ENCODE results near the gene SNX32.
A peak's percentile ranks its signal among the peaks of the same experiment; 100 is the strongest.

Gene SNX32

GRCh38 chr11:65869643-65870306 lies 36.0 kb downstream of the SNX32 start:
- no peak for DNase-seq

GRCh38 chr11:65870307-65870658 lies 36.5 kb downstream of the SNX32 start:
- no peak for DNase-seq

DNA sequence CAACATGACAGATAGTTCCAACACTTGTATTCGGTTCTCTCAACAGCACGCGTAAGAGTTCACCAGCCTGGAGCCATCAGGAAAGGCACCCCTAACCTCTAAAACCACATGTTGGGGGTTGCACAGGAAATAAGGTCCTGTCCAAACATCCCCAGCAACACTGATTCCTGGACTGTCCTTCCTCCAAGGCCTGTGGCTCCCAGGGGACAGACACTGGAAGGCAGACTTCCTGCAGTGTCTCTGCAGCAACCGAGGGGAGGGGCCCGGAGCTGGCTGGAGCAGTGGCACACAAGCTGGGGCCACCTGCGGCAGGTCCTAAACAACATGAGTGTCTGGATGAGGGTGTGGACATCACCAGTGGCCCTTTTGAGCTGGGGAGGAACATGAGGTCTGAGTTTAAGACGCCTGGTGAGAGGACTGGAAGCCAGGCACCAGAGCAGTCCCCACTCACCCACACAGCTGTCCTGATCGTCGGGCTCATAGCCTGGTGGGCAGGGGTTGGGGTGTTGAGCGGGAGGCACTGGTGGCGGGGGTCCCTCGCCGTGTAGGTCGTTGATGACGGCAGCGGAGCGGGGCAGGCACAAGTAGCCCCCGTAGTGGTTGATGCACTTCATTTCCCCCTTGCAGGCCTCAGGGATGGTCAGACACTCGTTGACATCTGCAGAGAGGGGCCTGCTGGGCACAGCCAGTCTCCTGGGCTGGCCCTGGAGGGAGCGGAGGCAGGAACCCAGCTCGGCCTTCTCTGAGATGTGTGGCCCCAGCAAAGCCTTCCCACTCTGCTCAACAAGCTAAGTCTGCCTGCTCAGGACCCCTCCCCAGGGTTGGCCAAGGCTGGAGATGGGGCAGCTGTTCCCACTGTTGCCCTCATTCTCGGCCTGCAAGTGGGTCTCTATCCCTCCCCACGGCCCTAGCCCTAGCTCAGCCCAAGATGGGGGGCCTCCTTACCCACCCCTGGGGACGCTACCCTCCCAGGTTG lies 37.2 kb downstream of the SNX32 start:
- no peak for DNase-seq

- DNase-seq: no peak
Measured at GRCh38 chr11:65871811-65872548, 38.2 kb downstream of the SNX32 start.

DNA sequence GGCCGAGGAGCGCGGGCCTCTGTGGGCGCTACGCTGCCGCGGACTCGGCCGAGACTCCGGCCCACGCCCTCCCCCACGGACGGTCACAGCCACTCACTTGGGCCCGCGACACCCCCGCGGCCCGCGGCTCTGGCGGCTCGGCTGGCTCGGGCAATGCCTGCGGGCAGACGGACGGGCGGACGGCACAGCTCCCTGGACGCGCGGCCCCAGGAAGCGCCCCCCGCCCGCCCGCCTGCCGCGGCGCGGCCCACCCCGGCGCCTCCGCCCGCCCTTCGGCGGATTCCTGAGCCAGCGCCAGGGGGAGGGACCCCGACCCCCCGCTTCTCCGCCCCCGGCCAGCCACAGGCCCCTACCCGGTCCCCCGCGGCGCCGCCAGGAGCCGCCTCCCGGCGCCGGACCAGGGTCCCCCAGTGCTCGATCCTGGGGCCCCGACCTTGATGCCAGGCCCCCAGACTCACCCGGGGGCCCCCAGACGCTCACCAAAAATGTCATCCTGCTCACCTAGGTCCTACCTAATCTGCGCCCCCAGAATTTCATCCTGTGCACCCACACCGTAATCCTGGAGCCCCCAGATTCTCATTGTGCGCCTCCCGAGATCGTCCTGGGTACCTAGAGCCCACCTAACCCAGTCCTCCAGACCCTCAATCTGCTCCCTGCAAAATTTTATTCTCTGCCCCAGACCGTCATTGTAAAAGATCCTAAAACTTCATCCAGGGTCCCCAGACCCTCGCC lies 39.0 kb downstream of the SNX32 start, which contains the start of gene EFEMP2:
EFEMP2 (minus strand) TSS at position 215 of the 732 bp plus-strand sequence. CDS start 446 bp downstream, outside the sequence.
- DNase-seq: no peak

- peak; percentile 98 for DNase-seq
Measured at GRCh38 chr11:65873318-65874156, 39.8 kb downstream of the SNX32 start.

- DNase-seq: no peak
Measured at GRCh38 chr11:65879617-65880016, 45.9 kb downstream of the SNX32 start, which contains the start of gene CTSW. CTSW (plus strand) TSS chr11:65879837; CDS start chr11:65879855, 18 bp downstream.

DNA sequence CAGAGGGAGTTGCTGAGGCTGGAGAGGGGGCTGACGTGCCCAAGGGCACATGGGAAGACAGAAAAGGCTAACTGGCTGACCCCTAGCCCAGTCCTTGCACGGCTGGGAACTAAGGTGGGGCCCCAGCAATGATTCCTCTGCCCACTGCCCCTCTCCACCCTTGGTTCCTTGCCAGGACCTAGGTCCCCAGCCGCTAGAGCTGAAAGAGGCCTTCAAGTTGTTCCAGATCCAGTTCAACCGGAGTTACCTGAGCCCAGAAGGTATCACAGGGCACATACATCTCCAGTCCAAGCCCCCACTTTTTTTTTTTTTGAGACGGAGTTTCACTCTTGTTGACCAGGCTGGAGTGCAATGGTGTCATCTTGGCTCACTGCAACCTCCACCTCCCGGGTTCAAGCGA lies 46.3 kb downstream of the SNX32 start:
- DNase-seq: no peak

- no peak for DNase-seq
Measured at GRCh38 chr11:65880844-65881421, 47.2 kb downstream of the SNX32 start.

DNA sequence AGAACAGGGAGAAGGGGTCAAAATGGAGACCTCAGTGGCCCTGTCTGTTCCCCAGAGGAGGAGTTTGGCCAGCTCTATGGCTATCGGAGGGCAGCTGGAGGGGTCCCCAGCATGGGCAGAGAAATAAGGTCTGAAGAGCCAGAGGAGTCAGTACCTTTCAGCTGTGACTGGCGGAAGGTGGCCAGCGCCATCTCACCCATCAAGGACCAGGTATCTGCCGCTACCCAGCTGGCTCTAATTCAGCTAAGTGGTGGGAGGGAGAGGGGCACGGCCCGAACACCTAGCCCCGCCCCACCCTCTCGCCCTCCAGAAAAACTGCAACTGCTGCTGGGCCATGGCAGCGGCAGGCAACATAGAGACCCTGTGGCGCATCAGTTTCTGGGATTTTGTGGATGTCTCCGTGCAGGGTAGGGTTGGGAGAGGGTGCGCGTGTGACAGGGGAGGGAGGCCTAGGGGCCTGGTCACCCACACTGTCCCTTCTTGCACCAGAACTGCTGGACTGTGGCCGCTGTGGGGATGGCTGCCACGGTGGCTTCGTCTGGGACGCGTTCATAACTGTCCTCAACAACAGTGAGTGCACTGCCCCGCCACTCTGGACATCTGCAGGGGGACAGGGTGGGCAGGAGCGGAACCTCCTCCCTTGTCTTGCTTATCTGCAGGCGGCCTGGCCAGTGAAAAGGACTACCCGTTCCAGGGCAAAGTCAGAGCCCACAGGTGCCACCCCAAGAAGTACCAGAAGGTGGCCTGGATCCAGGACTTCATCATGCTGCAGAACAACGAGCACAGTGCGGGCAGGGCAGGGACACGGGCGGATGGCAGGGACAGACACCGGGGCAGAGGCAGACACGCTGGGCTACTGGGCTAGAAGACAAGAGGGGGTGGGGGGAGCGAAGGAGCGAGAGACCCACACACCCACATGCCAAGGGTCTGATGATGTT lies 48.6 kb downstream of the SNX32 start:
- no peak for DNase-seq

GRCh38 chr11:65883058-65883761 lies 49.4 kb downstream of the SNX32 start:
- no peak for DNase-seq

DNA sequence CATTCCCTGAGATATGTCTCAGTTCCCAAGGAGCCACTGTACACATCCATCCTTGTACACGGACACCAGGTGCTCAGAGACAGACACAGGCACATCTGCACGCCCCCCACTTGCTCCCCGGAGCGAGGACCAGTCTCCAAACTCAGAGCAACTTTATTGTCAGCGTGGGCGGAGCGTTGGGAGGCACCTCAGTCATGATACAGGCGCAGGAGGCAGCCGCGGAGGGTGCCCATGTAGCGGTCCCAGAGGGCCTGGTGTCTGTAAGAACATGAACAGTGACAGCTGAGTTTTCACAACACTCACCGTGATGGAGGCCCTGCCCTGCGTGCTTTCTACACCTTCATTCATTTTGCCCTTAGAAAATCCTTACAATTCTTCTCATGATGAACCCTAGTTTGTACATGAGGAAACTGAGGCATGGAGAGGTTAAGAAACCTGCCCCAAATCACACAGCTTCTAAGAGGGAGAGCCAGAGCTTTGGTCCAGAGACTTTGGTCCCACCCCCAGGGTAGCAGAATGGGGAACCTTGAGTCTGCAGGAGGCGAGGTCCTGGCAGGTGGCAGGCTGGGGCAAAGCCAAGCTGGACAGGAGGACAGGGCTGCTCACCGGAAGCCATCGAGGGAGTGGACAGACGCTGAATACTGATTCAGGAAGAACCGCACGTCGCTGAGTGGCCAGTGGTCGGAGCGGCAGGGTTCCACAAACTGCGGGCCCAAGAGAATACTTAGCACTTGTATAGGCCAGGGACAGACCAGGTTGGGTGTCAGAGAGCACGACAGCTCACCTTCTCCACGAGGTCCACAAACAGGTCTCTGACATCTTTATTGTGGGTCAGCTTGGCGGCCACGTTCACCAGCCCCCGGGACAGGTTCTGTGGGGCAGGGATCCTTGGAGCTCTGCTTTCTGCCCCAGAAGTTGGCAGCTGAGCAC lies 50.3 kb downstream of the SNX32 start:
- DNase-seq: no peak

DNA sequence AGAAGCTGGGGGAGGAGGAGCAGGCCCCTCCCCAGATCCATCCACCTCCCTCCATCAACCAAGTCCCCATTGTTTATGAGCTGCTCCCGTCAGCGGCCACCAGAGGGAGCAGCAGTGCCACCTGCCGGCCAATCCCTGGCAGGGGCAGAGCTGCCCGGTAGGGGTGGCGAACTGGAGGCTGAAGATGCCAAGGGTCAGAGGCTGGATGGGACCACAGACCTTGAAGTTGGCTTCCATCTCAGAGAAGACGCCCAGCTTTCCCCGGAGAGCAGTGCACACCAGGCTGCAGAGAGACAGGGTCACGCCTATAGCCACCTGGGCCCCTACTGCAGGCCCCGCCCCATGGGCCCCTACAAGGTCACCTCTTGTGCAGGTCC lies 50.9 kb downstream of the SNX32 start:
- DNase-seq: peak; percentile 86

DNA sequence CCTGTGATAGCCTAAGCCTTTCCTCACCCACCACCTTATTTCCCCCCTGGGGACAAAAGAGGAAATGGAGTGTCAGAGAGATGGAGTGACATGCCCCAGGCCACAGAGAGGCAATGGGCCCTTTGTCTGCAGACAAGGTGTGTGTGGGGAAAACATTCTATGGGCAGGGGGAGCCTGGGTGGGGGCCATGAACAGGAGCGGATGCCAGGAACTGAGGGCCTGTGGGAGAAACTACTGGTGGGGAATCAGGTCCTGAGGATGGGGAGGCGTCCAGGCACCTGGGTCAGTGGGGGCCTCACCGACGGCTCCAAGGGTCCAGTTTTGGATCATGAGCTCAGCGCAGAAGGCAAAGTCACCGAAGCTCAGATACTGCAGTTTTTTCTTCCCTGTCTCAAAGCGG lies 51.5 kb downstream of the SNX32 start:
- no peak for DNase-seq

GRCh38 chr11:65885808-65886536 lies 52.2 kb downstream of the SNX32 start:
- DNase-seq: no peak

DNA sequence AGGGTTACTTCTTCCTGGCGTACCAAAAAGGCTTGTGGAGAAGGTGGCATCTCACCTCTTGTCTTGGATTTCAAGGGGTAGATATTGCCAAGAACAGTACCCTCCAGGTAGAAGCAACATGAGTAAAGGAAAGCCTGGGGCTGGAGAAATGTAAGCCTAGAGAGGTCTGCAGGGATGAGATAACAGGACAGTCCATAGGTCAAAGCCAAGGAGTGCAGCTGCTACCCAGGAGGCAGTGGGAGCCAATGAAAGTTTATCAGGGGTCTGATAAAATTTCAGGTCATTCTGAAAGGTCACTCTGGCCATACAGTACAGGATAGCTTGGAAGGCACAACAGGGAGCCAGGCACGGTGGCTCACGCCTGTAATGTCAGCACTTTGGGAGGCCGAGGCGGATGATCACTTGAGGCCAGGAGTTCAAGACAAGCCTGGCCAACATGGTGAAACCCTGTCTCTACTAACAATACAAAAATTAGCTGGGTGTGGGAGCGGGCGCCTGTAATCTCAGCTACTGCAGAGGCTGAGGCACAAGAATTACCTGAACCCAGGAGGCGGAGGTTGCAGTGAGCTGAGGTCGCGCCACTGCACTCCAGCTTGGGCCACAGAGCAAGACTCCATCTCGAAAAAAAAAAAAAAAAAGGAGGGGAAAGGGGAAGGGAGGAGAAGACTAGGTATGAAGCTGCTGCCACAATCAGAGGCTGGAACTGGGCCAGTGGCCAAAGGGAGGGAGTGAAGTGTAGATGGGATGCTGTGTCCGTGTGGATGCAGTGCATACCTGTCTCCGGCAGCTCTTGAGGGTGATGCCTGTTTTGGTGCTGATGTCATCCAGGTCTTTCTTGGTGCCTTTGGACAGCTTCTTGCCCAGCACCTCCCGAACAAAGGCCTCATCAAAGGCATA lies 53.3 kb downstream of the SNX32 start:
- DNase-seq: no peak
